ENCODE data around the gene RNPC3.
"Not testable (repeated sequence)": the region's sequence is repeated elsewhere in the genome, so short reads cannot be mapped to it uniquely, and the experiment has no call there.

The RNPC3 gene

DNA sequence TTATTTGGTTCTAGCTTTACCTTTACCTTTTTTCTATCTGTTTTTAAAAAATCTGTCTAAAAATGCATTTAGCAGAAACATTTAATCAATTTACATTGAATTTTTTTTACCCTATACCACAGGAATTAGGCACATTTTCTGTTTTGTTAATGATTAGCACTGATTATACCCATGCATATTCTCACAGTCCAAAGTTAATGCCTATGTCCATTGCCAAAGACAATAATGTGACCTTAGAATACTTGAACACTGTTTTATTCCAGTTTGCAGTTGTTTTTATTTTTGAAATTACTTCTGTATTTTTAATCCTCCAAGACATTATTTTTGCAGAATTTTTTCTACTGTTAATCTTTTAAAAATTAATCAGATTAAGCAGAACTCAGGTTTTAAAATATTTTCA, 34.9 kb downstream of the RNPC3 start:
- DNase-seq: no peak

DNA sequence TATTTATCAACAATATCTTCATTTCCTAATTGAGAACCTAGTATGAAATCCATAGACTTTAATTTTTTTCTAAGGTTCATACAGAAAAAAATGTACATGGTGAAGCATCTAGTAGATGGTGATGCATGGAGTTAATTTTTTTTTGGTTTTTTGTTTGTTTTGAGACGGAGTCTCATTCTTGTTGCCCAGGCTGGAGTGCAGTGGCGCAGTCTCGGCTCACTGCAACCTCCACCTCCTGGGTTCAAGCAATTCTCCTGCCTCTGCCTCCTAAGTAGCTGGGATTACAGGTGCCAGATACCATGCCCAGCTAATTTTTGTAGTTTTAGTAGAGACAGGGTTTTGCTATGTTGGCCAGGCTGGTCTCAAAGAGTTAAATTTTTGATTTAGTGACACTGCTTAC, 35.6 kb downstream of the RNPC3 start:
- DNase-seq: not testable (repeated sequence)

DNA sequence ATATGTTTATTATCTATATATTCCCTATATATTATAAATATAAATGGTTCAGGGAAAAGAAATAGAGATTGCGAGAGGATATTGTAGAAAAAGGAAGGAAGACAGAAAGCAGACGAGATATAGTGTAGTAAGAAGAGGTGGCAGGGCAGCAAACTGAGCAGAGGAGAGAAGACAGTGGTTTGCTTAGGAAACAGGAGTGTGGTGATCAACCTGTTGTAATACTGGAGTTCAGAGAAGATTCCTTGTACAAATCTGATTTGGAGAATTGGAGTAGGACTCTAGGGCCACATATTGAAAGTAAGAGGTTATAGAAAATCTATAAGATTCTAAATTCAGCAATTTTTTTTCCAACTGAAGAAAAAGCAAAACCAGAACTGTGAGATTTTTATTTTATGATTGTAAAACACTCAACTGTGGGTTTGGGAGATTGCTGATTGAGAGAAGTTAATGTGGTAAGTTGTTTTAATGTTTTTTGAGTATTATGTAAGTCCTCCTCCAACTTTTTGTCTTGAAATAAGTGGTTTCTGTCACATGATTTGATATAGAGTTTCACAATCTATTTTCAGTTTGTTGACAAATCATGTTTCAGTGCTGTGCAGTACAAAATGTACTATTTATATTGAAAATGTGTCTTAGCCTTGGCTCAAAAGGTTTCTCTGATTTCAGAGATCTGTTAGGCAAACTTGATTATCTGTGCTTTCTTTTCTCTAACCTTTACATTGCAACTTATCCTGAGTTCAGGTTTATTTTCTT, 36.3 kb downstream of the RNPC3 start:
- DNase-seq: no peak

DNA sequence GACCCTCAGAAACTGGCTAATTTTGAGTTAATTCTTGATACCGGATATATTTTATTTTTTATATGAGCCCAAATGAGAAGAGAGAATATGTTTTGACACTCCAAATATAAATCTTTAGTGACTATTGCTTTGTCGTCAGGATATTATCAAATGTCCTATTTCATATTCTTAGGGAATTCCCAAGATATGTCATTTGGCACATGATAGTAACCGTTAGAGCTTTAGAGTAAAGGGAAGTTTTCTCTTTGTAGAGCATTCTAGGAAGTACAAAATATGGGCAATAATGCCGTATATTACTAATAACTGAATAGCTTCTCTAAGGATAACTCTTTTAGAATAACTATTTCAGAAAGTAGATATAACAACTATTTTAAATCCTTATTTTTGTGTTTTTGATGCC, 37.6 kb downstream of the RNPC3 start:
- DNase-seq: no peak

GRCh38 chr1:103569493-103569892, 44.0 kb downstream of the RNPC3 start:
- DNase-seq: no peak

DNA sequence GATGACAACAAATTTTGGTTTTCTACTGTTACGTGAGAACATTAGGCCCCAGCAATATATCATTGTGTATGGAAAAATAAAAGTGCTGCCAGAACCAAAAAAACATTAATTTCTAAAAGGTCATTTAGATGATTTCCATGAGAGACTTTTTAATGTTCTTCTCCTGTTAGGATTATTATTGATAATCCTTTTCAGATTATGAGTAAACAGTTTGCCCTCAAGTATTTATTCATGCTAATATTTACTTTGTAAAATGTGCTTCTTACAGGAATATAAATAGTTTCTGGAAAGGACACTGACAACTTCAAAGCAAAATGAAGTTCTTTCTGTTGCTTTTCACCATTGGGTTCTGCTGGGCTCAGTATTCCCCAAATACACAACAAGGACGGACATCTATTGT, 45.8 kb downstream of the RNPC3 start, which contains the start of gene AMY2B:
Gene AMY2B (plus strand): TSS at position 301 of the 400 bp plus-strand sequence. CDS start 14 bp downstream, at position 315.
- not testable (repeated sequence) for DNase-seq

- no peak for DNase-seq
These were observed 50.6 kb downstream of the RNPC3 start for GRCh38 chr1:103576065-103576464.

DNA sequence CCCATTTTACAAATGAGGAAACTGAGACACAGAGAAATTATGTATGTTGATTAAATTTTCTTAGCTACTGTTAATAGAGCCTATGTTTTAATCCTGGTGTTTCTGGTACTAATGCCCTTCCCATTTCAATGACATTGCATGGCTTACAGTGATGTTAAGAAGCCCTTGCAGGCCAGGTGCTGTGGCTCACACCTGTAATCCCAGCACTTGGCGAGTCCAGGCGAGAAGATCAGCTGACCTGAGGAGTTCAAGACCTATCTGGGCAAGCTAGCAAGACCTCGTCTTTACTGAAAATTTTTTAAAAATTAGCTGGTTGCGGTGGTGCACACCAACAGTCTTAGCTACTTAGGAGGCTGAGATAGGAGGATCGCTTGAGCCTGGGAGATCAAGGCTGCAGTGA, 51.3 kb downstream of the RNPC3 start:
- not testable (repeated sequence) for DNase-seq

- no peak for DNase-seq
These were observed 57.0 kb downstream of the RNPC3 start for GRCh38 chr1:103582464-103582863.

GRCh38 chr1:103583887-103584286, 58.4 kb downstream of the RNPC3 start:
- DNase-seq: no peak

DNA sequence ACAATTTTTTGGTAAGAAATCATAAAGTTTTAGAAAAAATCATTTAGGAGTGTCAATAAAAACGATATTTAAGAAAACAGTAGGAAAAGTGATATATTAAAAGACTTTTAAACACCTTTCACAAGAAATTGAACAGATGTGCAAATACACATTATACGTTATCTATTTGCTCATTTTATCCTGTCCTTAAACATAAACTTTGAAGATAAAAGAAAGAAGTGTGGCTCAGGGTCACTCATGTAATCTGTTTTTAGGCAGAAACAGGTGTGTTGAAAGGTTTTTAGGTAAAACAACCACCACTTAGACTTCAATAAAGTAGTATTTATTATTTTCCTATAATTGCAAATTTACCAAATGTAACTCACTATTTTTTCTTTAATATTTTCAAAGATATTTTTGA, 59.0 kb downstream of the RNPC3 start:
- no peak for DNase-seq

DNA sequence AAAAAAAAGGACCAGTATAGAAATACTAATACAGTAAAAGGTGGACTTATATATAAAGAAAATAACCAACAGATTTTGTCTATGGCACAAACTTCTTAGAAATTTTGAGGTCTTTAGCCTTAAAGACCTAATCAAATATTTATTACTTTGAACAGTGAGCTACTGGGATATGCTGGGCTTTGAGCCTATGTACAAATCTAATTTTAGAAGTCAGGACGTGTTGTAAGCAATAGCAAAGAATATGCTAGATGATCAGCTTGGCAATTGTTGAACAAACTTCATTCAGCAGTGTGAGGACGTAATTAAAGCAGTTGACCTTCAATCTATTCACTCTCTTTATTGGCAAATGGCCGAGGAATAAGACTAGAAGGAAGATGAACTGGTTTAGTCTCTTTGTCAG, 77.2 kb downstream of the RNPC3 start:
- DNase-seq: not testable (repeated sequence)
